Myocyte (in vitro differentiated cells): ENCODE results near the gene SLC25A23. TPM values are rescaled to one million over a fixed set of nuclear protein-coding genes. Genes with fewer than 3 reads are reported as not detected.

Experiments used
- DNase-seq: peaks from one replicate; pipeline ENCODE4 v3.0.0-alpha.2; 2012; ENCODE audit warnings: low read depth
- total RNA-seq: library from RNA; depleted of rRNA; stranded (reverse); fragments of >200 nt; gene quantifications from 2 replicates; pipeline ENCODE4 v1.2.3, GENCODE V29; 2014

The SLC25A23 gene
- total RNA-seq, 1 donor from 2014 or later, result 29.9 TPM

GRCh38 chr19:6481541-6482342 lies 22.1 kb upstream of the SLC25A23 start, which contains the start of gene DENND1C:
Gene DENND1C (minus strand): TSS chr19:6481787. CDS start chr19:6481695, 92 bp downstream.
- DNase-seq, result no peak

GRCh38 chr19:6480848-6481415 lies 21.3 kb upstream of the SLC25A23 start:
- DNase-seq, result no peak

- no peak for DNase-seq
Measured at GRCh38 chr19:6479836-6480398, 20.3 kb upstream of the SLC25A23 start.

GRCh38 chr19:6478815-6479214 lies 19.2 kb upstream of the SLC25A23 start:
- DNase-seq, result no peak

- DNase-seq, result no peak
Measured at GRCh38 chr19:6476896-6477431, 17.4 kb upstream of the SLC25A23 start.

- no peak for DNase-seq
Measured at GRCh38 chr19:6476155-6476895, 16.7 kb upstream of the SLC25A23 start.

GRCh38 chr19:6475321-6476108 lies 15.9 kb upstream of the SLC25A23 start:
- no peak for DNase-seq

- no peak for DNase-seq
Measured at GRCh38 chr19:6473647-6474046, 14.1 kb upstream of the SLC25A23 start.

GRCh38 chr19:6472713-6473112 lies 13.1 kb upstream of the SLC25A23 start:
- no peak for DNase-seq

- no peak for DNase-seq
Measured at GRCh38 chr19:6471076-6471475, 11.5 kb upstream of the SLC25A23 start.

GRCh38 chr19:6470173-6470572 lies 10.6 kb upstream of the SLC25A23 start:
- DNase-seq, result no peak

- no peak for DNase-seq
Measured at GRCh38 chr19:6467384-6467783, 7.8 kb upstream of the SLC25A23 start.

GRCh38 chr19:6466526-6467248 lies 7.1 kb upstream of the SLC25A23 start:
- no peak for DNase-seq

GRCh38 chr19:6465663-6466062 lies 6.1 kb upstream of the SLC25A23 start:
- DNase-seq, result no peak

GRCh38 chr19:6465006-6465405 lies 5.4 kb upstream of the SLC25A23 start:
- no peak for DNase-seq

- DNase-seq, result no peak
Measured at GRCh38 chr19:6464070-6464873, 4.7 kb upstream of the SLC25A23 start, which contains the start of gene CRB3. Gene CRB3 (plus strand): TSS chr19:6464271. CDS start chr19:6464702, 431 bp downstream.

GRCh38 chr19:6460099-6460884 lies 700 bp upstream of the SLC25A23 start:
- peak; percentile 99 for DNase-seq

- DNase-seq, result no peak
Measured at GRCh38 chr19:6458695-6459261, 814 bp downstream of the SLC25A23 start.
